Neural cell (in vitro differentiated cells): ENCODE data around the gene NPSR1.

Source experiments
- EZH2 ChIP-seq: fragments of 200-600, 300-800 bp; shearing (Covaris generic), sonication (generic); IDR thresholded peaks from 2 replicates; pipeline ENCODE4 v1.6.1; 2014; ENCODE audit warnings: antibody characterized with exemption, low read length, borderline replicate concordance, mild to moderate bottlenecking; ENCODE audit not compliant: insufficient read depth, poor library complexity, severe bottlenecking
- MXI1 ChIP-seq: fragments of 450-650 bp; conservative IDR thresholded peaks from 2 replicates; pipeline ENCODE4 v1.6.1; 2014; ENCODE audit warnings: antibody characterized with exemption, mild to moderate bottlenecking; ENCODE audit not compliant: poor library complexity, severe bottlenecking
- POLR2AphosphoS5 ChIP-seq: IDR thresholded peaks from 2 replicates; pipeline ENCODE4 v1.6.1; 2012
- RAD21 ChIP-seq: fragments of 450-650 bp; conservative IDR thresholded peaks from 2 replicates; pipeline ENCODE4 v1.6.1; 2014; ENCODE audit warnings: antibody characterized with exemption, mild to moderate bottlenecking, moderate library complexity
- TAF1 ChIP-seq: IDR thresholded peaks from 2 replicates; pipeline ENCODE4 v1.6.1; 2012; ENCODE audit warnings: low read depth
- TF ChIP-seq, protein P1 (sequence below): IDR thresholded peaks from 2 replicates; pipeline ENCODE4 v1.6.1; 2012; ENCODE audit warnings: borderline replicate concordance
- TF ChIP-seq, protein P2 (sequence below): fragments of 450-650 bp; IDR thresholded peaks from 2 replicates; pipeline ENCODE4 v1.5.1; 2014; ENCODE audit warnings: antibody characterized with exemption, mild to moderate bottlenecking, moderate library complexity; ENCODE audit not compliant: poor library complexity, severe bottlenecking

- TF ChIP-seq, protein P1, sequence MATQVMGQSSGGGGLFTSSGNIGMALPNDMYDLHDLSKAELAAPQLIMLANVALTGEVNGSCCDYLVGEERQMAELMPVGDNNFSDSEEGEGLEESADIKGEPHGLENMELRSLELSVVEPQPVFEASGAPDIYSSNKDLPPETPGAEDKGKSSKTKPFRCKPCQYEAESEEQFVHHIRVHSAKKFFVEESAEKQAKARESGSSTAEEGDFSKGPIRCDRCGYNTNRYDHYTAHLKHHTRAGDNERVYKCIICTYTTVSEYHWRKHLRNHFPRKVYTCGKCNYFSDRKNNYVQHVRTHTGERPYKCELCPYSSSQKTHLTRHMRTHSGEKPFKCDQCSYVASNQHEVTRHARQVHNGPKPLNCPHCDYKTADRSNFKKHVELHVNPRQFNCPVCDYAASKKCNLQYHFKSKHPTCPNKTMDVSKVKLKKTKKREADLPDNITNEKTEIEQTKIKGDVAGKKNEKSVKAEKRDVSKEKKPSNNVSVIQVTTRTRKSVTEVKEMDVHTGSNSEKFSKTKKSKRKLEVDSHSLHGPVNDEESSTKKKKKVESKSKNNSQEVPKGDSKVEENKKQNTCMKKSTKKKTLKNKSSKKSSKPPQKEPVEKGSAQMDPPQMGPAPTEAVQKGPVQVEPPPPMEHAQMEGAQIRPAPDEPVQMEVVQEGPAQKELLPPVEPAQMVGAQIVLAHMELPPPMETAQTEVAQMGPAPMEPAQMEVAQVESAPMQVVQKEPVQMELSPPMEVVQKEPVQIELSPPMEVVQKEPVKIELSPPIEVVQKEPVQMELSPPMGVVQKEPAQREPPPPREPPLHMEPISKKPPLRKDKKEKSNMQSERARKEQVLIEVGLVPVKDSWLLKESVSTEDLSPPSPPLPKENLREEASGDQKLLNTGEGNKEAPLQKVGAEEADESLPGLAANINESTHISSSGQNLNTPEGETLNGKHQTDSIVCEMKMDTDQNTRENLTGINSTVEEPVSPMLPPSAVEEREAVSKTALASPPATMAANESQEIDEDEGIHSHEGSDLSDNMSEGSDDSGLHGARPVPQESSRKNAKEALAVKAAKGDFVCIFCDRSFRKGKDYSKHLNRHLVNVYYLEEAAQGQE = no peak
- TF ChIP-seq, protein P2, sequence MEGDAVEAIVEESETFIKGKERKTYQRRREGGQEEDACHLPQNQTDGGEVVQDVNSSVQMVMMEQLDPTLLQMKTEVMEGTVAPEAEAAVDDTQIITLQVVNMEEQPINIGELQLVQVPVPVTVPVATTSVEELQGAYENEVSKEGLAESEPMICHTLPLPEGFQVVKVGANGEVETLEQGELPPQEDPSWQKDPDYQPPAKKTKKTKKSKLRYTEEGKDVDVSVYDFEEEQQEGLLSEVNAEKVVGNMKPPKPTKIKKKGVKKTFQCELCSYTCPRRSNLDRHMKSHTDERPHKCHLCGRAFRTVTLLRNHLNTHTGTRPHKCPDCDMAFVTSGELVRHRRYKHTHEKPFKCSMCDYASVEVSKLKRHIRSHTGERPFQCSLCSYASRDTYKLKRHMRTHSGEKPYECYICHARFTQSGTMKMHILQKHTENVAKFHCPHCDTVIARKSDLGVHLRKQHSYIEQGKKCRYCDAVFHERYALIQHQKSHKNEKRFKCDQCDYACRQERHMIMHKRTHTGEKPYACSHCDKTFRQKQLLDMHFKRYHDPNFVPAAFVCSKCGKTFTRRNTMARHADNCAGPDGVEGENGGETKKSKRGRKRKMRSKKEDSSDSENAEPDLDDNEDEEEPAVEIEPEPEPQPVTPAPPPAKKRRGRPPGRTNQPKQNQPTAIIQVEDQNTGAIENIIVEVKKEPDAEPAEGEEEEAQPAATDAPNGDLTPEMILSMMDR = no peak
- TF ChIP-seq POLR2AphosphoS5 = peak; percentile 26
- TF ChIP-seq EZH2 = no peak
- TF ChIP-seq RAD21 = no peak
- no peak for TF ChIP-seq TAF1
- TF ChIP-seq MXI1 = no peak
Observed at GRCh38 chr7:34756025-34756437, 98.0 kb downstream of the NPSR1 start.
